H9 (cell line): ENCODE data around the gene DNAJC18. TPM values are rescaled to one million over a fixed set of nuclear protein-coding genes. Genes with fewer than 3 reads are reported as not detected.

ENCODE experiments used
- DNase-seq: peaks from one replicate; pipeline ENCODE4 v3.0.0-alpha.2; 2017
- H2AFZ ChIP-seq: one replicate; pipeline ENCODE4 v1.6.1; 2013; ENCODE audit warnings: mild to moderate bottlenecking, low read length, control low read depth, moderate library complexity
- H2AK5ac ChIP-seq: 2 replicates; pipeline ENCODE4 v1.6.1; 2013; ENCODE audit warnings: low read length, control low read depth, mixed read lengths; ENCODE audit not compliant: insufficient read length
- H2BK120ac ChIP-seq: one replicate; pipeline ENCODE4 v1.6.1; 2013; ENCODE audit warnings: low read depth, mild to moderate bottlenecking, low read length, control low read depth, inconsistent platforms; ENCODE audit not compliant: poor library complexity, severe bottlenecking
- H2BK12ac ChIP-seq: 2 replicates; pipeline ENCODE4 v1.6.1; 2013; ENCODE audit warnings: low read length, control low read depth, mixed read lengths, low read depth; ENCODE audit not compliant: insufficient read length
- H2BK15ac ChIP-seq: 2 replicates; pipeline ENCODE4 v1.6.1; 2013; ENCODE audit warnings: low read depth, low read length, control low read depth
- H2BK20ac ChIP-seq: one replicate; pipeline ENCODE4 v1.6.1; 2013; ENCODE audit warnings: low read depth, mild to moderate bottlenecking, low read length, control low read depth, inconsistent platforms; ENCODE audit not compliant: poor library complexity, severe bottlenecking
- H2BK5ac ChIP-seq: 2 replicates; pipeline ENCODE4 v1.6.1; 2013; ENCODE audit warnings: low read length, control low read depth, mixed read lengths; ENCODE audit not compliant: insufficient read length
- H3K14ac ChIP-seq: 2 replicates; pipeline ENCODE4 v1.6.1; 2013; ENCODE audit warnings: low read length, control low read depth; ENCODE audit not compliant: insufficient read depth
- H3K18ac ChIP-seq: 2 replicates; pipeline ENCODE4 v1.6.1; 2013; ENCODE audit warnings: low read depth, mild to moderate bottlenecking, mixed read lengths, low read length, control low read depth; ENCODE audit not compliant: insufficient read length
- H3K23ac ChIP-seq: 2 replicates; pipeline ENCODE4 v1.6.1; 2013; ENCODE audit warnings: low read length, control low read depth, mixed read lengths, low read depth; ENCODE audit not compliant: insufficient read length
- H3K23me2 ChIP-seq: 2 replicates; pipeline ENCODE4 v1.6.1; 2013; ENCODE audit warnings: low read depth, mild to moderate bottlenecking, mixed read lengths, low read length, control low read depth; ENCODE audit not compliant: insufficient read length, poor library complexity, severe bottlenecking
- H3K27ac ChIP-seq: 2 replicates; pipeline ENCODE4 v1.5.1; 2013; ENCODE audit warnings: low read length, control low read depth, mixed read lengths, low read depth; ENCODE audit not compliant: insufficient read length
- H3K27me3 ChIP-seq: 2 replicates; pipeline ENCODE4 v1.6.1; 2013; ENCODE audit warnings: low read length, control low read depth, inconsistent platforms; ENCODE audit not compliant: insufficient read depth
- H3K4ac ChIP-seq: 2 replicates; pipeline ENCODE4 v1.6.1; 2013; ENCODE audit warnings: low read depth, mild to moderate bottlenecking, control low read depth, inconsistent platforms, low read length, moderate library complexity
- H3K4me1 ChIP-seq: 2 replicates; pipeline ENCODE4 v1.6.1; 2013; ENCODE audit warnings: low read length, control low read depth, inconsistent platforms; ENCODE audit not compliant: insufficient read depth
- H3K4me2 ChIP-seq: 2 replicates; pipeline ENCODE4 v1.6.1; 2013; ENCODE audit warnings: low read length, control low read depth, mixed read lengths; ENCODE audit not compliant: insufficient read length, insufficient read depth
- H3K56ac ChIP-seq: 2 replicates; pipeline ENCODE4 v1.6.1; 2013; ENCODE audit warnings: low read depth, mild to moderate bottlenecking, mixed read lengths, low read length, control low read depth; ENCODE audit not compliant: insufficient read length
- H3K79me1 ChIP-seq: 2 replicates; pipeline ENCODE4 v1.6.1; 2013; ENCODE audit warnings: low read depth, mild to moderate bottlenecking, moderate library complexity, low read length, control low read depth, inconsistent platforms; ENCODE audit not compliant: insufficient read depth, poor library complexity, severe bottlenecking
- H3K79me2 ChIP-seq: 2 replicates; pipeline ENCODE4 v1.6.1; 2013; ENCODE audit warnings: low read length, control low read depth, inconsistent platforms; ENCODE audit not compliant: insufficient read depth
- H3K9ac ChIP-seq: 2 replicates; pipeline ENCODE4 v1.6.1; 2013; ENCODE audit warnings: low read length, control low read depth, mixed read lengths; ENCODE audit not compliant: insufficient read length; ENCODE audit errors: extremely low read depth
- H3K9me3 ChIP-seq: one replicate; pipeline ENCODE4 v1.6.1; 2013; ENCODE audit warnings: low read depth, low read length, inconsistent platforms; ENCODE audit not compliant: control insufficient read depth
- H3T11ph ChIP-seq: one replicate; pipeline ENCODE4 v1.6.1; 2013; ENCODE audit warnings: mild to moderate bottlenecking, low read length, control low read depth, inconsistent platforms
- H4K20me1 ChIP-seq: one replicate; pipeline ENCODE4 v1.6.1; 2013; ENCODE audit not compliant: control insufficient read depth, insufficient read length, insufficient read depth
- H4K5ac ChIP-seq: 2 replicates; pipeline ENCODE4 v1.6.1; 2013; ENCODE audit warnings: low read depth, mild to moderate bottlenecking, mixed read lengths, low read length, control low read depth; ENCODE audit not compliant: insufficient read length
- H4K8ac ChIP-seq: replicated peaks from 2 replicates; pipeline ENCODE4 v1.6.1; 2013; ENCODE audit warnings: low read length, control low read depth, mixed read lengths, low read depth; ENCODE audit not compliant: insufficient read length
- H4K91ac ChIP-seq: 2 replicates; pipeline ENCODE4 v1.6.1; 2013; ENCODE audit warnings: low read depth, mild to moderate bottlenecking, moderate library complexity, mixed read lengths, low read length, control low read depth; ENCODE audit not compliant: insufficient read length
- H3K27ac Mint-ChIP-seq, 3 experiments: 2 replicates in 2 of 3; 3 replicates in 1 of 3; pipeline ENCODE4 v1.8.0; 2020 to 2021; ENCODE audit warnings: mixed read lengths in 3 of 3, mild to moderate bottlenecking in 1 of 3, moderate library complexity in 1 of 3
- H3K27me3 Mint-ChIP-seq: 2 replicates; pipeline ENCODE4 v1.8.0; 2021; ENCODE audit warnings: low read depth, mild to moderate bottlenecking, moderate library complexity, mixed read lengths
- H3K36me3 Mint-ChIP-seq, 3 experiments: 2 replicates in 2 of 3; 3 replicates in 1 of 3; pipeline ENCODE4 v1.8.0; 2020 to 2021; ENCODE audit warnings: low read depth in 3 of 3, mixed read lengths in 3 of 3; ENCODE audit not compliant: insufficient read depth in 1 of 3
- H3K4me1 Mint-ChIP-seq, 2 experiments: 2 replicates each; pipeline ENCODE4 v1.8.0; 2020; ENCODE audit warnings: mixed read lengths in 2 of 2
- H3K4me3 Mint-ChIP-seq, 2 experiments: 2 replicates in 1 of 2; 3 replicates in 1 of 2; pipeline ENCODE4 v1.8.0; 2020 to 2021; ENCODE audit warnings: mild to moderate bottlenecking in 2 of 2, mixed read lengths in 2 of 2, moderate library complexity in 1 of 2
- H3K9me3 Mint-ChIP-seq, 2 experiments: 2 replicates in 1 of 2; 3 replicates in 1 of 2; pipeline ENCODE4 v1.8.0; 2020; ENCODE audit warnings: mild to moderate bottlenecking in 2 of 2, mixed read lengths in 2 of 2, moderate library complexity in 1 of 2
- CTCF ChIP-seq: fragments of 200-600 bp; sonication (generic); conservative IDR thresholded peaks from 3 replicates; pipeline ENCODE4 v1.8.0; 2021; ENCODE audit warnings: antibody characterized with exemption, mild to moderate bottlenecking
- WGBS: extraction: QIAGEN DNeasy Blood & Tissue Kit; methylation state at CpG from one replicate; pipeline ENCODE4 v1.1.7; 2013; ENCODE audit warnings: missing lambda C conversion rate, low lambda C conversion rate, mixed read lengths; ENCODE audit not compliant: insufficient read length; ENCODE audit errors: extremely low coverage; 5-methylcytosine and 5-hydroxymethylcytosine counted together
- total RNA-seq: library from RNA; stranded (reverse); gene quantifications from 2 replicates; pipeline ENCODE4 v1.2.1, GENCODE V29; 2021

The DNAJC18 gene
- total RNA-seq, 1 experiment from 2014 or later, result 26.5 TPM

- Histone ChIP-seq H3K27ac (no peak within 1 kb of the TSS), H3K9ac (no peak within 1 kb of the TSS), H2BK12ac (no peak within 1 kb of the TSS)
Measured at GRCh38 chr5:139394654-139395566, 44.4 kb downstream of the DNAJC18 start, which contains the start of gene PROB1. Gene PROB1 (minus strand): TSS chr5:139395104. CDS start chr5:139395081, 23 bp downstream.

More at GRCh38 chr5:139394654-139395566, 44.4 kb downstream of the DNAJC18 start, which contains the start of gene PROB1:
- H2BK120ac ChIP-seq, result no peak within 1 kb of the TSS
- H2AFZ ChIP-seq, result no peak within 1 kb of the TSS
- H3K14ac ChIP-seq, result no peak within 1 kb of the TSS; the same call in 1 of the 2 replicates
- H3K27me3 Mint-ChIP-seq, result peaks cover 31% of the 10 kb centered on the region
- peaks cover 4 to 15% (median 9%) of the 10 kb centered on the region in 3 experiments for H3K36me3 Mint-ChIP-seq
- H3K79me2 ChIP-seq, result no peaks in the 10 kb centered on the region
- H3K4ac ChIP-seq, result no peak within 1 kb of the TSS
- H3K4me1 Mint-ChIP-seq, result peaks cover 19 to 36% of the 10 kb centered on the region in 2 experiments
- H3K23ac ChIP-seq, result no peak within 1 kb of the TSS
- H2BK5ac ChIP-seq, result no peak within 1 kb of the TSS
- no peak within 1 kb of the TSS for H2AK5ac ChIP-seq
- no peak within 1 kb of the TSS for H2BK15ac ChIP-seq
- no peak within 1 kb of the TSS for H2BK20ac ChIP-seq
- no CpG with 5 or more reads among the region's 76 CpGs for WGBS
- H3K56ac ChIP-seq, result no peak within 1 kb of the TSS
- no peak within 1 kb of the TSS for H3K18ac ChIP-seq
- H3K27me3 ChIP-seq, result peaks cover 8% of the 10 kb centered on the region
- peak; percentile 61 for DNase-seq
- no peak within 1 kb of the TSS for H4K91ac ChIP-seq
- H3K9me3 Mint-ChIP-seq, result no peaks in the 10 kb centered on the region
- no peak within 1 kb of the TSS for H3T11ph ChIP-seq
- H3K4me3 Mint-ChIP-seq, result peak within 1 kb of the TSS; percentile 79 to 88
- H4K5ac ChIP-seq, result no peak within 1 kb of the TSS
- H4K8ac ChIP-seq, result no peak within 1 kb of the TSS
- H3K79me1 ChIP-seq, result no peaks in the 10 kb centered on the region
- peaks cover 22% of the 10 kb centered on the region for H3K23me2 ChIP-seq
- H3K4me1 ChIP-seq, result peaks cover 4% of the 10 kb centered on the region; the same call in 1 of the 2 replicates
- H3K27ac Mint-ChIP-seq, result no peak within 1 kb of the TSS
- TF ChIP-seq CTCF, result no peak
- H3K9me3 ChIP-seq, result no peaks in the 10 kb centered on the region
- H4K20me1 ChIP-seq, result peaks cover 2% of the 10 kb centered on the region
- peak within 1 kb of the TSS; percentile 85 for H3K4me2 ChIP-seq
